HG02759 (cell line): ENCODE results near the gene IFNL2.

Experiments used
- ATAC-seq: cut with Tn5 transposase; IDR thresholded peaks from one replicate; pipeline ENCODE4 v1.9.1; 2021; ENCODE audit warnings: mild to moderate bottlenecking, moderate library complexity; ENCODE audit not compliant: unreplicated experiment

The IFNL2 gene

GRCh38 chr19:39316627-39317321, 48.6 kb downstream of the IFNL2 start:
- ATAC-seq = no peak

- ATAC-seq = no peak
Measured at GRCh38 chr19:39317476-39317875, 49.3 kb downstream of the IFNL2 start.

GRCh38 chr19:39318071-39318470, 49.9 kb downstream of the IFNL2 start:
- ATAC-seq = no peak

GRCh38 chr19:39318690-39319089, 50.5 kb downstream of the IFNL2 start:
- ATAC-seq = no peak

GRCh38 chr19:39319098-39319891, 51.1 kb downstream of the IFNL2 start:
- ATAC-seq = no peak
